Activated T-cell treated with anti-CD3 and anti-CD28 coated beads for 24 hours (primary cell): ENCODE measurements around the gene A2M.

Experiments used
- DNase-seq: peaks from one replicate; pipeline ENCODE4 v3.0.0-alpha.2; 2020; ENCODE audit warnings: low read depth

The A2M gene

GRCh38 chr12:9072481-9073038 lies 43.2 kb downstream of the A2M start:
- no peak for DNase-seq

- DNase-seq = no peak
These were observed 43.8 kb downstream of the A2M start for GRCh38 chr12:9071969-9072368.

GRCh38 chr12:9071518-9071917 lies 44.2 kb downstream of the A2M start:
- no peak for DNase-seq

- DNase-seq = no peak
These were observed 45.4 kb downstream of the A2M start for GRCh38 chr12:9070351-9070750.

GRCh38 chr12:9068600-9068999 lies 47.1 kb downstream of the A2M start:
- no peak for DNase-seq

GRCh38 chr12:9068086-9068485 lies 47.6 kb downstream of the A2M start:
- no peak for DNase-seq

- DNase-seq = no peak
These were observed 48.8 kb downstream of the A2M start for GRCh38 chr12:9066755-9067423.

GRCh38 chr12:9066183-9066623 lies 49.5 kb downstream of the A2M start:
- no peak for DNase-seq

GRCh38 chr12:9065607-9065856 lies 50.2 kb downstream of the A2M start:
- no peak for DNase-seq

GRCh38 chr12:9064815-9065606 lies 50.7 kb downstream of the A2M start:
- DNase-seq = no peak

GRCh38 chr12:9064201-9064814 lies 51.4 kb downstream of the A2M start:
- DNase-seq = peak; percentile 41

- no peak for DNase-seq
These were observed 63.1 kb downstream of the A2M start for GRCh38 chr12:9052610-9053009.

- DNase-seq = no peak
These were observed 64.6 kb downstream of the A2M start for GRCh38 chr12:9051158-9051550.

GRCh38 chr12:9050521-9051157 lies 65.1 kb downstream of the A2M start:
- no peak for DNase-seq

GRCh38 chr12:9049520-9050133 lies 66.1 kb downstream of the A2M start:
- DNase-seq = no peak

GRCh38 chr12:9048930-9049329 lies 66.8 kb downstream of the A2M start:
- DNase-seq = no peak

GRCh38 chr12:9047105-9047504 lies 68.6 kb downstream of the A2M start:
- no peak for DNase-seq

GRCh38 chr12:9043766-9044165 lies 72.0 kb downstream of the A2M start:
- no peak for DNase-seq

- DNase-seq = no peak
These were observed 74.4 kb downstream of the A2M start for GRCh38 chr12:9041321-9041720.

GRCh38 chr12:9040484-9041186 lies 75.1 kb downstream of the A2M start:
- DNase-seq = no peak

- no peak for DNase-seq
These were observed 76.2 kb downstream of the A2M start for GRCh38 chr12:9039397-9039977.
